ENCODE results near the gene SLC2A9. TPM values are rescaled to one million over a fixed set of nuclear protein-coding genes. Genes with fewer than 3 reads are reported as not detected.

The SLC2A9 gene
- under 1 TPM; 0.39 to 0.76 TPM for total RNA-seq

GRCh38 chr4:10020871-10021652 lies at the start of gene SLC2A9:
Gene SLC2A9 (minus strand): TSS chr4:10021497. CDS start chr4:10021429, 68 bp downstream.
- intact Hi-C loops (cut with DNase I, micrococcal nuclease): no loop called here
- no peaks in the 10 kb centered on the region for H3K36me3 Mint-ChIP-seq (ENCODE audit: low read depth)
- H3K4me3 Mint-ChIP-seq: no peak within 1 kb of the TSS
- DNase-seq (no peak), ATAC-seq (no peak)
- H3K27me3 Mint-ChIP-seq: no peaks in the 10 kb centered on the region
- peaks cover 6% of the 10 kb centered on the region for H3K4me1 Mint-ChIP-seq
- H3K9me3 Mint-ChIP-seq (ENCODE audit: low read depth): no peaks in the 10 kb centered on the region
- CTCF ChIA-PET: interaction anchor here (0.8 kb wide), 1 partner anchor 443 kb away, joined by 4 read pairs; no protein-coding TSS in a partner anchor
- POLR2A ChIA-PET: no interaction called here
- no peak within 1 kb of the TSS for H3K27ac Mint-ChIP-seq

GRCh38 chr4:10069075-10069642 lies 47.9 kb upstream of the SLC2A9 start:
- no peaks in the 10 kb centered on the region for H3K9me3 Mint-ChIP-seq (ENCODE audit: low read depth)
- ATAC-seq (no peak), DNase-seq (no peak)
- intact Hi-C loops (cut with DNase I, micrococcal nuclease): no loop called here
- CTCF ChIA-PET: no interaction called here
- no peak overlapping the region for H3K27ac Mint-ChIP-seq
- no peaks in the 10 kb centered on the region for H3K27me3 Mint-ChIP-seq
- no peak overlapping the region for H3K4me3 Mint-ChIP-seq
- POLR2A ChIA-PET: no interaction called here
- peaks cover 7% of the 10 kb centered on the region for H3K4me1 Mint-ChIP-seq
- H3K36me3 Mint-ChIP-seq (ENCODE audit: low read depth): peaks cover 37% of the 10 kb centered on the region

GRCh38 chr4:10066670-10067651 lies 45.7 kb upstream of the SLC2A9 start:
- no peaks in the 10 kb centered on the region for H3K9me3 Mint-ChIP-seq (ENCODE audit: low read depth)
- ChIA-PET POLR2A (interaction anchor here (0.6 kb wide), 1 partner anchor 12 kb away, joined by 6 read pairs; no protein-coding TSS in a partner anchor), CTCF (no interaction called here)
- no peak overlapping the region for H3K27ac Mint-ChIP-seq
- ATAC-seq: no peak
- intact Hi-C loops (cut with DNase I, micrococcal nuclease): no loop called here
- H3K36me3 Mint-ChIP-seq (ENCODE audit: low read depth): peaks cover 25% of the 10 kb centered on the region
- H3K4me1 Mint-ChIP-seq: no peaks in the 10 kb centered on the region
- no peak overlapping the region for H3K4me3 Mint-ChIP-seq
- DNase-seq: no peak
- H3K27me3 Mint-ChIP-seq: no peaks in the 10 kb centered on the region

- no peak overlapping the region for H3K4me3 Mint-ChIP-seq
- DNase-seq (no peak), ATAC-seq (no peak)
- intact Hi-C loops (cut with DNase I, micrococcal nuclease): no loop called here
- H3K36me3 Mint-ChIP-seq (ENCODE audit: low read depth): peaks cover 24% of the 10 kb centered on the region
- H3K4me1 Mint-ChIP-seq: no peaks in the 10 kb centered on the region
- CTCF ChIA-PET: no interaction called here
- H3K27me3 Mint-ChIP-seq: no peaks in the 10 kb centered on the region
- POLR2A ChIA-PET: interaction anchor here (0.6 kb wide), 1 partner anchor 12 kb away, joined by 6 read pairs; no protein-coding TSS in a partner anchor
- no peaks in the 10 kb centered on the region for H3K9me3 Mint-ChIP-seq (ENCODE audit: low read depth)
- H3K27ac Mint-ChIP-seq: no peak overlapping the region
Observed at GRCh38 chr4:10066206-10066605, 44.9 kb upstream of the SLC2A9 start.

GRCh38 chr4:10063544-10064300 lies 42.4 kb upstream of the SLC2A9 start:
- Mint-ChIP-seq H3K4me3 (no peak overlapping the region), H3K27me3 (no peaks in the 10 kb centered on the region), H3K4me1 (no peaks in the 10 kb centered on the region), H3K9me3 (ENCODE audit: low read depth) (no peaks in the 10 kb centered on the region), H3K36me3 (ENCODE audit: low read depth) (peaks cover 31% of the 10 kb centered on the region), H3K27ac (no peak overlapping the region)
- CTCF ChIA-PET: interaction anchor here (0.7 to 1.0 kb wide), 2 partner anchors 360 to 458 kb away, joined by 3 to 4 read pairs; no protein-coding TSS in a partner anchor
- intact Hi-C loops (cut with DNase I, micrococcal nuclease): no loop called here
- DNase-seq (no peak), ATAC-seq (no peak)
- POLR2A ChIA-PET: no interaction called here

- no peaks in the 10 kb centered on the region for H3K4me1 Mint-ChIP-seq
- no peak for ATAC-seq
- no peak overlapping the region for H3K4me3 Mint-ChIP-seq
- no peak for DNase-seq
- ChIA-PET CTCF (interaction anchor here (1.0 kb wide), 1 partner anchor 43 kb away, joined by 4 read pairs; no protein-coding TSS in a partner anchor), POLR2A (no interaction called here)
- H3K36me3 Mint-ChIP-seq (ENCODE audit: low read depth): peaks cover 41% of the 10 kb centered on the region
- H3K9me3 Mint-ChIP-seq (ENCODE audit: low read depth): no peaks in the 10 kb centered on the region
- no peaks in the 10 kb centered on the region for H3K27me3 Mint-ChIP-seq
- intact Hi-C loops (cut with DNase I, micrococcal nuclease): no loop called here
- H3K27ac Mint-ChIP-seq: no peak overlapping the region
Observed at GRCh38 chr4:10061650-10062415, 40.5 kb upstream of the SLC2A9 start.

GRCh38 chr4:10058371-10058770 lies 37.1 kb upstream of the SLC2A9 start:
- Mint-ChIP-seq H3K9me3 (ENCODE audit: low read depth) (no peaks in the 10 kb centered on the region), H3K27ac (no peak overlapping the region), H3K4me3 (no peak overlapping the region), H3K4me1 (no peaks in the 10 kb centered on the region), H3K36me3 (ENCODE audit: low read depth) (peaks cover 40% of the 10 kb centered on the region), H3K27me3 (no peaks in the 10 kb centered on the region)
- intact Hi-C loops (cut with DNase I, micrococcal nuclease): no loop called here
- CTCF ChIA-PET: no interaction called here
- DNase-seq (no peak), ATAC-seq (no peak)
- POLR2A ChIA-PET: interaction anchor here (0.8 kb wide), 1 partner anchor 101 kb away, joined by 11 read pairs; no protein-coding TSS in a partner anchor

GRCh38 chr4:10057023-10057395 lies 35.7 kb upstream of the SLC2A9 start:
- POLR2A ChIA-PET: no interaction called here
- H3K4me1 Mint-ChIP-seq: no peaks in the 10 kb centered on the region
- no peak for ATAC-seq

GRCh38 chr4:10056334-10057022 lies 35.2 kb upstream of the SLC2A9 start:
- peaks cover 34% of the 10 kb centered on the region for H3K36me3 Mint-ChIP-seq (ENCODE audit: low read depth)
- no peak overlapping the region for H3K27ac Mint-ChIP-seq
- no peak for ATAC-seq
- DNase-seq: no peak
- no peaks in the 10 kb centered on the region for H3K27me3 Mint-ChIP-seq
- H3K4me1 Mint-ChIP-seq: no peaks in the 10 kb centered on the region
- POLR2A ChIA-PET: no interaction called here
- CTCF ChIA-PET: no interaction called here
- no peak overlapping the region for H3K4me3 Mint-ChIP-seq
- H3K9me3 Mint-ChIP-seq (ENCODE audit: low read depth): no peaks in the 10 kb centered on the region
- intact Hi-C loops (cut with DNase I, micrococcal nuclease): no loop called here

More at GRCh38 chr4:10057023-10057395, 35.7 kb upstream of the SLC2A9 start:
- H3K27me3 Mint-ChIP-seq: no peaks in the 10 kb centered on the region
- H3K36me3 Mint-ChIP-seq (ENCODE audit: low read depth): peaks cover 34% of the 10 kb centered on the region
- DNase-seq: no peak
- no peaks in the 10 kb centered on the region for H3K9me3 Mint-ChIP-seq (ENCODE audit: low read depth)
- no peak overlapping the region for H3K4me3 Mint-ChIP-seq
- intact Hi-C loops (cut with DNase I, micrococcal nuclease): no loop called here
- no peak overlapping the region for H3K27ac Mint-ChIP-seq
- CTCF ChIA-PET: no interaction called here

GRCh38 chr4:10055871-10056270 lies 34.6 kb upstream of the SLC2A9 start:
- ChIA-PET CTCF (no interaction called here), POLR2A (no interaction called here)
- H3K9me3 Mint-ChIP-seq (ENCODE audit: low read depth): no peaks in the 10 kb centered on the region

More at GRCh38 chr4:10055871-10056270, 34.6 kb upstream of the SLC2A9 start:
- DNase-seq (no peak), ATAC-seq (no peak)
- H3K4me1 Mint-ChIP-seq: no peaks in the 10 kb centered on the region
- H3K27ac Mint-ChIP-seq: no peak overlapping the region
- peaks cover 34% of the 10 kb centered on the region for H3K36me3 Mint-ChIP-seq (ENCODE audit: low read depth)
- no peaks in the 10 kb centered on the region for H3K27me3 Mint-ChIP-seq
- no peak overlapping the region for H3K4me3 Mint-ChIP-seq
- intact Hi-C loops (cut with DNase I, micrococcal nuclease): no loop called here

Measured in activated CD4-positive, alpha-beta T cell treated with anti-CD3 and anti-CD28 coated beads for 36 hours (primary cell).